H9 (cell line): ENCODE results near the gene SDR39U1. TPM values are rescaled to one million over a fixed set of nuclear protein-coding genes. Genes with fewer than 3 reads are reported as not detected.

Experiments used
- DNase-seq: peaks from one replicate; pipeline ENCODE4 v3.0.0-alpha.2; 2017
- H2AFZ ChIP-seq: one replicate; pipeline ENCODE4 v1.6.1; 2013; ENCODE audit warnings: mild to moderate bottlenecking, low read length, control low read depth, moderate library complexity
- H2AK5ac ChIP-seq: 2 replicates; pipeline ENCODE4 v1.6.1; 2013; ENCODE audit warnings: low read length, control low read depth, mixed read lengths; ENCODE audit not compliant: insufficient read length
- H2BK120ac ChIP-seq: one replicate; pipeline ENCODE4 v1.6.1; 2013; ENCODE audit warnings: low read depth, mild to moderate bottlenecking, low read length, control low read depth, inconsistent platforms; ENCODE audit not compliant: poor library complexity, severe bottlenecking
- H2BK12ac ChIP-seq: 2 replicates; pipeline ENCODE4 v1.6.1; 2013; ENCODE audit warnings: low read length, control low read depth, mixed read lengths, low read depth; ENCODE audit not compliant: insufficient read length
- H2BK15ac ChIP-seq: 2 replicates; pipeline ENCODE4 v1.6.1; 2013; ENCODE audit warnings: low read depth, low read length, control low read depth
- H2BK20ac ChIP-seq: one replicate; pipeline ENCODE4 v1.6.1; 2013; ENCODE audit warnings: low read depth, mild to moderate bottlenecking, low read length, control low read depth, inconsistent platforms; ENCODE audit not compliant: poor library complexity, severe bottlenecking
- H2BK5ac ChIP-seq: 2 replicates; pipeline ENCODE4 v1.6.1; 2013; ENCODE audit warnings: low read length, control low read depth, mixed read lengths; ENCODE audit not compliant: insufficient read length
- H3K14ac ChIP-seq: 2 replicates; pipeline ENCODE4 v1.6.1; 2013; ENCODE audit warnings: low read length, control low read depth; ENCODE audit not compliant: insufficient read depth
- H3K18ac ChIP-seq: 2 replicates; pipeline ENCODE4 v1.6.1; 2013; ENCODE audit warnings: low read depth, mild to moderate bottlenecking, mixed read lengths, low read length, control low read depth; ENCODE audit not compliant: insufficient read length
- H3K23ac ChIP-seq: 2 replicates; pipeline ENCODE4 v1.6.1; 2013; ENCODE audit warnings: low read length, control low read depth, mixed read lengths, low read depth; ENCODE audit not compliant: insufficient read length
- H3K23me2 ChIP-seq: 2 replicates; pipeline ENCODE4 v1.6.1; 2013; ENCODE audit warnings: low read depth, mild to moderate bottlenecking, mixed read lengths, low read length, control low read depth; ENCODE audit not compliant: insufficient read length, poor library complexity, severe bottlenecking
- H3K27ac ChIP-seq: 2 replicates; pipeline ENCODE4 v1.5.1; 2013; ENCODE audit warnings: low read length, control low read depth, mixed read lengths, low read depth; ENCODE audit not compliant: insufficient read length
- H3K27me3 ChIP-seq: 2 replicates; pipeline ENCODE4 v1.6.1; 2013; ENCODE audit warnings: low read length, control low read depth, inconsistent platforms; ENCODE audit not compliant: insufficient read depth
- H3K4ac ChIP-seq: 2 replicates; pipeline ENCODE4 v1.6.1; 2013; ENCODE audit warnings: low read depth, mild to moderate bottlenecking, control low read depth, inconsistent platforms, low read length, moderate library complexity
- H3K4me1 ChIP-seq: 2 replicates; pipeline ENCODE4 v1.6.1; 2013; ENCODE audit warnings: low read length, control low read depth, inconsistent platforms; ENCODE audit not compliant: insufficient read depth
- H3K4me2 ChIP-seq: 2 replicates; pipeline ENCODE4 v1.6.1; 2013; ENCODE audit warnings: low read length, control low read depth, mixed read lengths; ENCODE audit not compliant: insufficient read length, insufficient read depth
- H3K56ac ChIP-seq: 2 replicates; pipeline ENCODE4 v1.6.1; 2013; ENCODE audit warnings: low read depth, mild to moderate bottlenecking, mixed read lengths, low read length, control low read depth; ENCODE audit not compliant: insufficient read length
- H3K79me1 ChIP-seq: 2 replicates; pipeline ENCODE4 v1.6.1; 2013; ENCODE audit warnings: low read depth, mild to moderate bottlenecking, moderate library complexity, low read length, control low read depth, inconsistent platforms; ENCODE audit not compliant: insufficient read depth, poor library complexity, severe bottlenecking
- H3K79me2 ChIP-seq: 2 replicates; pipeline ENCODE4 v1.6.1; 2013; ENCODE audit warnings: low read length, control low read depth, inconsistent platforms; ENCODE audit not compliant: insufficient read depth
- H3K9ac ChIP-seq: 2 replicates; pipeline ENCODE4 v1.6.1; 2013; ENCODE audit warnings: low read length, control low read depth, mixed read lengths; ENCODE audit not compliant: insufficient read length; ENCODE audit errors: extremely low read depth
- H3K9me3 ChIP-seq: one replicate; pipeline ENCODE4 v1.6.1; 2013; ENCODE audit warnings: low read depth, low read length, inconsistent platforms; ENCODE audit not compliant: control insufficient read depth
- H3T11ph ChIP-seq: one replicate; pipeline ENCODE4 v1.6.1; 2013; ENCODE audit warnings: mild to moderate bottlenecking, low read length, control low read depth, inconsistent platforms
- H4K20me1 ChIP-seq: one replicate; pipeline ENCODE4 v1.6.1; 2013; ENCODE audit not compliant: control insufficient read depth, insufficient read length, insufficient read depth
- H4K5ac ChIP-seq: 2 replicates; pipeline ENCODE4 v1.6.1; 2013; ENCODE audit warnings: low read depth, mild to moderate bottlenecking, mixed read lengths, low read length, control low read depth; ENCODE audit not compliant: insufficient read length
- H4K8ac ChIP-seq: replicated peaks from 2 replicates; pipeline ENCODE4 v1.6.1; 2013; ENCODE audit warnings: low read length, control low read depth, mixed read lengths, low read depth; ENCODE audit not compliant: insufficient read length
- H4K91ac ChIP-seq: 2 replicates; pipeline ENCODE4 v1.6.1; 2013; ENCODE audit warnings: low read depth, mild to moderate bottlenecking, moderate library complexity, mixed read lengths, low read length, control low read depth; ENCODE audit not compliant: insufficient read length
- H3K27ac Mint-ChIP-seq, 3 experiments: 2 replicates in 2 of 3; 3 replicates in 1 of 3; pipeline ENCODE4 v1.8.0; 2020 to 2021; ENCODE audit warnings: mixed read lengths in 3 of 3, mild to moderate bottlenecking in 1 of 3, moderate library complexity in 1 of 3
- H3K27me3 Mint-ChIP-seq: 2 replicates; pipeline ENCODE4 v1.8.0; 2021; ENCODE audit warnings: low read depth, mild to moderate bottlenecking, moderate library complexity, mixed read lengths
- H3K36me3 Mint-ChIP-seq, 3 experiments: 2 replicates in 2 of 3; 3 replicates in 1 of 3; pipeline ENCODE4 v1.8.0; 2020 to 2021; ENCODE audit warnings: low read depth in 3 of 3, mixed read lengths in 3 of 3; ENCODE audit not compliant: insufficient read depth in 1 of 3
- H3K4me1 Mint-ChIP-seq, 2 experiments: 2 replicates each; pipeline ENCODE4 v1.8.0; 2020; ENCODE audit warnings: mixed read lengths in 2 of 2
- H3K4me3 Mint-ChIP-seq, 2 experiments: 2 replicates in 1 of 2; 3 replicates in 1 of 2; pipeline ENCODE4 v1.8.0; 2020 to 2021; ENCODE audit warnings: mild to moderate bottlenecking in 2 of 2, mixed read lengths in 2 of 2, moderate library complexity in 1 of 2
- H3K9me3 Mint-ChIP-seq, 2 experiments: 2 replicates in 1 of 2; 3 replicates in 1 of 2; pipeline ENCODE4 v1.8.0; 2020; ENCODE audit warnings: mild to moderate bottlenecking in 2 of 2, mixed read lengths in 2 of 2, moderate library complexity in 1 of 2
- CTCF ChIP-seq: fragments of 200-600 bp; sonication (generic); conservative IDR thresholded peaks from 3 replicates; pipeline ENCODE4 v1.8.0; 2021; ENCODE audit warnings: antibody characterized with exemption, mild to moderate bottlenecking
- WGBS: extraction: QIAGEN DNeasy Blood & Tissue Kit; methylation state at CpG from one replicate; pipeline ENCODE4 v1.1.7; 2013; ENCODE audit warnings: missing lambda C conversion rate, low lambda C conversion rate, mixed read lengths; ENCODE audit not compliant: insufficient read length; ENCODE audit errors: extremely low coverage; 5-methylcytosine and 5-hydroxymethylcytosine counted together
- total RNA-seq: library from RNA; stranded (reverse); gene quantifications from 2 replicates; pipeline ENCODE4 v1.2.1, GENCODE V29; 2021

The SDR39U1 gene
- total RNA-seq, 1 experiment from 2014 or later = 56.2 TPM

DNA sequence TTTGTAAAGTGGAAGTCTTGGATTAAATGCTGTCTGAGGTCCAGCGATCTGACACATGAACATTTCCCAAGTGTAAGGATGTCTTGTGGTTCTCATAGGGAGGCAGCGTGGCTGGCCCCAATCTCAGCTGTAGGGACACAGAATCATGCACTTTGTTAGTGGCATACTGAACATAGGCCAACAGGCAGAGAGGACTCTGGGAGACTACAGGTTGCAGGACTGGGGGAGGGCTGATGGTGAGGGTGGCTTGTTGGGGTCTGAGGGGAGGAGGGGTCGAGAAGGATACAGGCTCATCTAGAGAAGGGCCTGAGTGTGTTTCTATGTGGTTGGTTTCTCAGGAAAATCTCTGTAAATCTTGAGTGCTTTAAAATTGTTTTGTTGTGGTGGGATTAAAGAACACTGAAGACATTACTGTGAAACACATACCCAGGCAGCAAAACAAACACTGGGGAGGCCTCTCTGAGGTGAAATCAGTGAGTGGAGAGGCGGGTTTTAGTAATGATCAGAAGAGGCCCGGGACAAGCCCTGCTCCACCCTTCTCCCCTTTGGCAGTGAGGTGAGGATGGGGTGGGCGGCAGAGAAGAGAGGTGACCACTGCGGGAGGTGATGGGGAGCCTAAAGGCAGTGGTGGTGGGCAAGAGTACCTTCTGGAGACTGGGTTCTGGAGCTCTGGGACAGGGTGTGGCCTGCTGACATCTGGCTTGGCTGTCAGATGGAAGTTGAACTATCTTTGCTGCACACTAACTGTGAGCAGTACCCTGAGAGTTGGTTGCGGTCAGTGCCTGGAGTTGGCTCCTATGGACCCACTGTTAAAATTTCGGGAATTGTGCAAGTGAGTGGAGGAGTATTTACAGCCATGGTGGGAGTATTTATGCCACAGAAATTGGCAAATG lies 40.5 kb downstream of the SDR39U1 start:
- H3K9ac ChIP-seq = no peak overlapping the region
- Mint-ChIP-seq H3K4me1 (peaks cover 47 to 60% of the 10 kb centered on the region in 2 experiments), H3K27ac (no peak overlapping the region)

More for the DNA sequence above, 40.5 kb downstream of the SDR39U1 start:
- H3K23ac ChIP-seq = no peak overlapping the region
- H3K9me3 ChIP-seq = no peaks in the 10 kb centered on the region
- no peaks in the 10 kb centered on the region for H4K20me1 ChIP-seq
- no peak overlapping the region for H4K91ac ChIP-seq
- H3T11ph ChIP-seq = no peak overlapping the region
- no peak overlapping the region for H2AK5ac ChIP-seq
- H3K36me3 Mint-ChIP-seq = 0 out of 7 replicates have a peak, but pooled peaks cover 0 to 8% (median 0%) of the 10 kb centered on the region in 3 experiments
- H4K8ac ChIP-seq = no peak overlapping the region
- H3K9me3 Mint-ChIP-seq = no peaks in the 10 kb centered on the region
- H2AFZ ChIP-seq = no peak overlapping the region
- H3K27ac ChIP-seq = no peak overlapping the region
- no peak overlapping the region for H3K4me3 Mint-ChIP-seq
- H3K4ac ChIP-seq = no peak overlapping the region
- H2BK120ac ChIP-seq = no peak overlapping the region
- peaks cover 13% of the 10 kb centered on the region for H3K27me3 Mint-ChIP-seq
- H3K14ac ChIP-seq = no peak overlapping the region
- H3K4me1 ChIP-seq = no peaks in the 10 kb centered on the region; the same call in 1 of the 2 replicates
- no peaks in the 10 kb centered on the region for H3K27me3 ChIP-seq
- H3K56ac ChIP-seq = no peak overlapping the region
- H2BK20ac ChIP-seq = no peak overlapping the region
- H2BK12ac ChIP-seq = no peak overlapping the region
- H3K79me1 ChIP-seq = no peaks in the 10 kb centered on the region
- no peak overlapping the region for H3K4me2 ChIP-seq
- no CpG with 5 or more reads among the region's 9 CpGs for WGBS
- H3K79me2 ChIP-seq = no peaks in the 10 kb centered on the region
- no peak overlapping the region for H2BK5ac ChIP-seq
- no peak overlapping the region for H3K18ac ChIP-seq
- no peak overlapping the region for H4K5ac ChIP-seq
- TF ChIP-seq CTCF = no peak
- H3K23me2 ChIP-seq = peaks cover 5% of the 10 kb centered on the region
- no peak for DNase-seq
- no peak overlapping the region for H2BK15ac ChIP-seq
